ENCODE data around the gene STAT5A.

- TF ChIP-seq MAX (IDR thresholded peaks at IDR 0.05) = no peak
- TF ChIP-seq POLR2A (IDR thresholded peaks at IDR 0.05; ENCODE audit: borderline replicate concordance, extremely low read depth, insufficient read depth, insufficient read length) = no peak
These were observed 35.4 kb upstream of the STAT5A start for GRCh38 chr17:42252597-42253550.
